Lower leg skin (tissue), 3 donors: Measurements from ENCODE around the gene SCN1B.

Experiments used
- POLR2A ChIP-seq, 2 donors: fragments of 450-650 bp; IDR thresholded peaks; one replicate each; pipeline ENCODE4 v1.6.1; 2016 to 2017; ENCODE audit warnings: antibody characterized with exemption in 2 of 2, mild to moderate bottlenecking in 1 of 2, moderate library complexity in 1 of 2
- TF ChIP-seq, protein P1 (sequence below), 3 donors: fragments of 450-650 bp; IDR thresholded peaks; one replicate each; pipeline ENCODE4 v1.5.1; 2016; ENCODE audit warnings: antibody characterized with exemption in 3 of 3, mild to moderate bottlenecking in 3 of 3, moderate library complexity in 2 of 3

DNA sequence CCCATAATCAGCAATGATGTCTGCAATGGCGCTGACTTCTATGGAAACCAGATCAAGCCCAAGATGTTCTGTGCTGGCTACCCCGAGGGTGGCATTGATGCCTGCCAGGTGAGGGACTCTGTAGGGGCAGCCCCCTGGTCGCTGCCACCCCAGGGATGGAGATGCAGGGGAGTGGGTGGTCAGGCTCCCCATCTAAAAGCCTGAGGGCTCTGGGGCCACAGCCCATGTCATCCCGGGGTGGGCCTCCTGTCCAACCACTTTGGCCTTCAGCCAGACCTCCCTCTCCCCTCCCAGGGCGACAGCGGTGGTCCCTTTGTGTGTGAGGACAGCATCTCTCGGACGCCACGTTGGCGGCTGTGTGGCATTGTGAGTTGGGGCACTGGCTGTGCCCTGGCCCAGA lies 35.3 kb downstream of the SCN1B start:
- TF ChIP-seq, protein P1, sequence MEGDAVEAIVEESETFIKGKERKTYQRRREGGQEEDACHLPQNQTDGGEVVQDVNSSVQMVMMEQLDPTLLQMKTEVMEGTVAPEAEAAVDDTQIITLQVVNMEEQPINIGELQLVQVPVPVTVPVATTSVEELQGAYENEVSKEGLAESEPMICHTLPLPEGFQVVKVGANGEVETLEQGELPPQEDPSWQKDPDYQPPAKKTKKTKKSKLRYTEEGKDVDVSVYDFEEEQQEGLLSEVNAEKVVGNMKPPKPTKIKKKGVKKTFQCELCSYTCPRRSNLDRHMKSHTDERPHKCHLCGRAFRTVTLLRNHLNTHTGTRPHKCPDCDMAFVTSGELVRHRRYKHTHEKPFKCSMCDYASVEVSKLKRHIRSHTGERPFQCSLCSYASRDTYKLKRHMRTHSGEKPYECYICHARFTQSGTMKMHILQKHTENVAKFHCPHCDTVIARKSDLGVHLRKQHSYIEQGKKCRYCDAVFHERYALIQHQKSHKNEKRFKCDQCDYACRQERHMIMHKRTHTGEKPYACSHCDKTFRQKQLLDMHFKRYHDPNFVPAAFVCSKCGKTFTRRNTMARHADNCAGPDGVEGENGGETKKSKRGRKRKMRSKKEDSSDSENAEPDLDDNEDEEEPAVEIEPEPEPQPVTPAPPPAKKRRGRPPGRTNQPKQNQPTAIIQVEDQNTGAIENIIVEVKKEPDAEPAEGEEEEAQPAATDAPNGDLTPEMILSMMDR (IDR thresholded peaks at IDR 0.05), result no peak
- TF ChIP-seq POLR2A (IDR thresholded peaks at IDR 0.05), result no peak
